Measurements from ENCODE around the gene ENO4. TPM values are rescaled to one million over a fixed set of nuclear protein-coding genes. Genes with fewer than 3 reads are reported as not detected.

The ENO4 gene
- total RNA-seq, 1 donor from 2014 or later, result not detected

- Histone ChIP-seq H3K4me1 (no peaks in the 10 kb centered on the region), H3K4me3 (no peak overlapping the region), H3K36me3 (no peaks in the 10 kb centered on the region), H3K9me3 (no peaks in the 10 kb centered on the region), H3K27ac (no peak overlapping the region), H3K27me3 (peaks cover under 1% of the 10 kb centered on the region)
- intact Hi-C loops (cut with DNase I), result no loop called here
- no peak for TF ChIP-seq CTCF (IDR thresholded peaks at IDR 0.05)
- ATAC-seq, result no peak
- no peak for DNase-seq
Measured at GRCh38 chr10:116803451-116804249, 45.6 kb upstream of the ENO4 start.

GRCh38 chr10:116808706-116809105, 40.6 kb upstream of the ENO4 start:
- ATAC-seq (no peak), DNase-seq (no peak)
- intact Hi-C loops (cut with DNase I), result no loop called here
- no peaks in the 10 kb centered on the region for H3K9me3 ChIP-seq
- peaks cover 15% of the 10 kb centered on the region for H3K27me3 ChIP-seq
- H3K27ac ChIP-seq, result no peak overlapping the region
- no peaks in the 10 kb centered on the region for H3K4me1 ChIP-seq
- no peak overlapping the region for H3K4me3 ChIP-seq
- no peak for TF ChIP-seq CTCF (IDR thresholded peaks at IDR 0.05)
- no peaks in the 10 kb centered on the region for H3K36me3 ChIP-seq

- no peaks in the 10 kb centered on the region for H3K9me3 ChIP-seq
- H3K27ac ChIP-seq, result no peak overlapping the region
- intact Hi-C loops (cut with DNase I), result no loop called here
- no peaks in the 10 kb centered on the region for H3K4me1 ChIP-seq
- peak; percentile 39 for TF ChIP-seq CTCF (IDR thresholded peaks at IDR 0.05)
- no peak overlapping the region for H3K4me3 ChIP-seq
- DNase-seq (no peak), ATAC-seq (peak; percentile 51)
- H3K27me3 ChIP-seq, result peaks cover 15% of the 10 kb centered on the region
- H3K36me3 ChIP-seq, result no peaks in the 10 kb centered on the region
Measured at GRCh38 chr10:116809483-116810119, 39.7 kb upstream of the ENO4 start.

GRCh38 chr10:116810120-116810500, 39.2 kb upstream of the ENO4 start:
- H3K27me3 ChIP-seq, result peaks cover 15% of the 10 kb centered on the region
- H3K27ac ChIP-seq, result no peak overlapping the region
- ATAC-seq (no peak), DNase-seq (no peak)
- H3K4me1 ChIP-seq, result no peaks in the 10 kb centered on the region
- intact Hi-C loops (cut with DNase I), result no loop called here
- no peaks in the 10 kb centered on the region for H3K36me3 ChIP-seq
- TF ChIP-seq CTCF (IDR thresholded peaks at IDR 0.05), result no peak
- H3K9me3 ChIP-seq, result no peaks in the 10 kb centered on the region
- H3K4me3 ChIP-seq, result no peak overlapping the region

GRCh38 chr10:116810895-116811294, 38.4 kb upstream of the ENO4 start:
- ATAC-seq (no peak), DNase-seq (no peak)
- intact Hi-C loops (cut with DNase I), result no loop called here

More at GRCh38 chr10:116810895-116811294, 38.4 kb upstream of the ENO4 start:
- Histone ChIP-seq H3K4me1 (no peaks in the 10 kb centered on the region), H3K27ac (no peak overlapping the region), H3K4me3 (no peak overlapping the region), H3K27me3 (peaks cover 18% of the 10 kb centered on the region), H3K36me3 (no peaks in the 10 kb centered on the region), H3K9me3 (no peaks in the 10 kb centered on the region)
- TF ChIP-seq CTCF (IDR thresholded peaks at IDR 0.05), result no peak
